GM23248 (cell line): ENCODE results near the gene SLC2A5.
"Not testable (repeated sequence)": the region's sequence is repeated elsewhere in the genome, so short reads cannot be mapped to it uniquely, and the experiment has no call there.

ENCODE experiments used
- EZH2 ChIP-seq: fragments of 200-600 bp; sonication (generic); IDR thresholded peaks from 2 replicates; pipeline ENCODE4 v1.6.1; 2018; ENCODE audit warnings: antibody characterized with exemption, mild to moderate bottlenecking; ENCODE audit not compliant: insufficient read depth, poor library complexity, severe bottlenecking
- EZH2phosphoT487 ChIP-seq: fragments of 200-600 bp; sonication (generic); IDR thresholded peaks from 2 replicates; pipeline ENCODE4 v1.6.1; 2018; ENCODE audit warnings: antibody characterized with exemption, moderate library complexity, mild to moderate bottlenecking, low read depth; ENCODE audit not compliant: insufficient read depth

DNA sequence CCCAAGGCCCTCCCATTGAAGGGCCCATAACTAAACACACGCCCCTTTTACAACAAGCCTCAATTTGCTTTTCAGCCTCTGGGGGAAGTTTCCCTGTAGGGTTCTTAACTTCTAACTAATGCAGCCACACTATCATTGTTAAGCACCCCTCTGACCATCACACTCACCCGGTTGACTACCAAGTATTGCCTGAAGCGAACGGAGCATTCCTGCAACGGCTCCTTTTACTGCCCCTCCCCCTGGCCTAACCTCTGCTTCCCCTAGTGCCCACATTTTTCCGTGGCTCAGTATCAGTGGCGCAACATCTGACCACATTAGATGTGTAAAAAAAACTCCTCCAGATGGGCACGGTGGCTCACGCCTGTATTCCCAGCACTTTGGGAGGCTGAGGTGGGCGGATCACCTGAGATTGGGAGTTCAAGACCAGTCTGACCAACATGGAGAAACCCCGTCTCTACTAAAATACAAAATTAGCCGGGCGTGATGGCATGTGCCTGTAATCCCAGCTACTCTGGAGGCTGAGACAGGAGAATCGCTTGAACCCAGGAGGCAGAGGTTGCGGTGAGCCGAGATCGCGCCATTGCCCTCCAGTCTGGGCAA, 24.7 kb upstream of the SLC2A5 start:
- TF ChIP-seq EZH2phosphoT487, EZH2: not testable (repeated sequence)
